Measurements from ENCODE around the gene EMC10.
A peak's percentile ranks its signal among the peaks of the same experiment; 100 is the strongest.

Gene EMC10

GRCh38 chr19:50495020-50495531 is 18.8 kb downstream of the EMC10 start:
- DNase-seq (ENCODE audit: extremely low read depth in 1 of 2, low read depth in 1 of 2), result no peak

DNA sequence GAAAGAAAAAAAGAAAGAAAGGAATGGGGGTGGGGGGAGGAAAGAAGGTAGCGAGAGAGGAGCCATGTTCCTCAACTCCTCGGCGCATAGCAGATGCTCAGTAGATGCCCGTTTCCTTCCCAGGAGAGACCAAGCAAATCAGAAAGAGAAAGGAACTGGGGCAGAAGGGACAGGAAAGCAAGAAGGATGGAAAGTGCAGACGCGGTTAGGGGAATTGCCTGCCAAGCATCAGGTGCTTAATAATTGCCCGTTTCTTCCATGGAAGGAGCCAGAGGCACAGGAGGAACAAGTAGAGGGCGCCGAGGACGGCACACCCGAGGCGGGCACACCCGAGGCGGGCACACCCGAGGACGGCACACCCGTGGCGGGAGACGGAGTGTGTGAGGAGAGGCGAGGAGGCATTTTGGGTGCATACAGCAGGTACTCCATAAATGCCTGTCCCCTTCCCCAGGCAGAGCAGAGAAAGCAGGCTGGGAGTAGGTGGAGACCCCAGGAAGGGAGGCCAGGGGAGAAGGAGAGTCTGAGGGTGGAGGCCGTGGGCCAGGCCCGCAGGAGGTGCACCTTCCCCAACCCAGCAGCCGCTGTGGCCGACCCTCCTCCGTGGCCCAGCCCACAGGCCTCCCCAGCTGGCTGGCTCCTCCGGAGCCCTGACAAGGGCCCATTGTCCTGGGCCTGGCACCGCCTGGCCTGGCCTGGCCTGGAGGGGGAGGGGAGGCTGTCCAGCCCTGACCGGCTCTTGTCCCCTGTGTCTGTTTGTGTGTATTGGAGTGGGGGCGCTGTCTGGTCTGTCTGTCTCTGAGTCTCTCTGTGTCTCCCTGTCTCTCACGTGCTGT is 20.1 kb downstream of the EMC10 start:
- no peak for DNase-seq (ENCODE audit: extremely low read depth in 1 of 2, low read depth in 1 of 2)

DNA sequence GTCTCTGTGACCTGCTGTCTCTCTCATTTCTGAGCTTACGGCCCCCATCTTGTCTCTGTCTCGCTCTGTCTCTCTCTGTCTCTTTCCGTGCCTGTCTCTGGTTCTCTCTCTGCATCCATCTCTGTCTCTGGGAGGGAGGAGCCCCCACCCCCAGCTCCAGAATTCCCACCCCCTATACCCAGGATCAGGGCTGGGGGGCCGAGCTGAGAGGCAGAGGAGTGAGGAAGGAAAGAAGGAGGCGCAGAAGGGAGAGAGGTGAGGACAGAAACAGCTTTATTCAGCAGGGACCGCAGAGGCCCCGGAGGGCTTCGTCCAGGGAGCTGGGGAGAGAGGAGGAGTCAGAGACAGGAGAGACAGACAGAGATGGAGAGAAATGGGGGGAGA is 20.7 kb downstream of the EMC10 start:
- DNase-seq (ENCODE audit: extremely low read depth in 1 of 2, low read depth in 1 of 2), result no peak

- DNase-seq (ENCODE audit: extremely low read depth in 1 of 2, low read depth in 1 of 2), result no peak
Observed at GRCh38 chr19:50498219-50499056, 22.1 kb downstream of the EMC10 start.

GRCh38 chr19:50500060-50500752 is 23.9 kb downstream of the EMC10 start:
- DNase-seq (ENCODE audit: extremely low read depth in 1 of 2, low read depth in 1 of 2), result no peak

- DNase-seq (ENCODE audit: extremely low read depth in 1 of 2, low read depth in 1 of 2), result no peak
Observed at GRCh38 chr19:50500753-50501151, 24.4 kb downstream of the EMC10 start.

- DNase-seq (ENCODE audit: extremely low read depth in 1 of 2, low read depth in 1 of 2), result no peak
Observed at GRCh38 chr19:50501186-50501567, 24.9 kb downstream of the EMC10 start.

GRCh38 chr19:50501568-50502475 is 25.5 kb downstream of the EMC10 start:
- no peak for DNase-seq (ENCODE audit: extremely low read depth in 1 of 2, low read depth in 1 of 2)

GRCh38 chr19:50505856-50506611 is 29.7 kb downstream of the EMC10 start:
- DNase-seq (ENCODE audit: extremely low read depth in 1 of 2, low read depth in 1 of 2), result no peak

DNA sequence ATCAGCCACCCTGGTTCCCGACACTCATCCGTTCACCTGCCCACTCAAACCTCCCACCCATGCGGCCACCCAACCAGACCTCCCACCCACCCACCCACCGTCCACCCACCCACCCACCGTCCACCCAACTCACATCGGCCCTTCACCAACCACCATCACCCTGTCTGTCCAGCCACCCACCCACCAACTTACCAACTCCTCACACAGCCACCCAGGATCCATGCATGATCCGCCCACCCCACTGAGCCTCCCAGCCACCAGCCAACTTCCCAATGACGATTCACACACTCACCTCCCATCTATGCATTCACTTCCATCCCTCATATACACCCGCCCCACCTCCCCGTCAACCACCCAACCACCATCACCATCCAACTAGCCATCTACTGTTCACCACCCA is 30.4 kb downstream of the EMC10 start:
- no peak for DNase-seq (ENCODE audit: extremely low read depth in 1 of 2, low read depth in 1 of 2)

- DNase-seq (ENCODE audit: extremely low read depth in 1 of 2, low read depth in 1 of 2), result no peak
Observed at GRCh38 chr19:50507376-50507775, 31.1 kb downstream of the EMC10 start.

- DNase-seq (ENCODE audit: extremely low read depth in 1 of 2, low read depth in 1 of 2), result no peak
Observed at GRCh38 chr19:50508843-50509190, 32.5 kb downstream of the EMC10 start.

- DNase-seq (ENCODE audit: extremely low read depth in 1 of 2, low read depth in 1 of 2), result no peak
Observed at GRCh38 chr19:50509366-50509765, 33.1 kb downstream of the EMC10 start.

DNA sequence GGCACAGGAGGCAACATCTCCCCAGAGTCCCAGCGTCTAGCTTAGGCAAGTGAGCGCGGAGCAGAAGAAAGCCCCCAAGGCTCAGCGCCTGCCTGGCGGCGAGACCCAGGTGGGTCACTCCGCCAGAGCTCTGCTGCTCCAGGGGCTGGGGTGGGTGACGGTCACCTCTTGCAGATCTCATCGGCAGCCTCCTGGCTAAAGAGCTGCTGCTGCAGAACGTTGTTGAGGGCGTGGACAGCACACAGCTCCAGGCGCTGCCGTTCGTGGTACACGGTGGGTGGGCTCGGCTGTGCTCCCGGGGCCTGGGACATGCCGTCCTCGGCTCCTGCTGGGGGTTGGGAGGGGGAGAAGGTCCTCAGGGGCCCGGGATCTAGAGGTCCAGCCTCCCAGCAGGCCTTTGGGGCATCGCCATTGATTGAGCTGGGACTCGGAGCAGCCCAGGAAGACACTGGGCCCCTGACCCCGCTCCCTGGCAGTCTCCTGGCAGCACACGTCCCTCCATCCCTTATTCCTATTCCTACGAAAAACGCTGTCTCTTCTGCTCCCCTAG is 33.9 kb downstream of the EMC10 start:
- DNase-seq (ENCODE audit: extremely low read depth in 1 of 2, low read depth in 1 of 2), result no peak

- DNase-seq (ENCODE audit: extremely low read depth in 1 of 2, low read depth in 1 of 2), result no peak
Observed at GRCh38 chr19:50510700-50511068, 34.4 kb downstream of the EMC10 start.

DNA sequence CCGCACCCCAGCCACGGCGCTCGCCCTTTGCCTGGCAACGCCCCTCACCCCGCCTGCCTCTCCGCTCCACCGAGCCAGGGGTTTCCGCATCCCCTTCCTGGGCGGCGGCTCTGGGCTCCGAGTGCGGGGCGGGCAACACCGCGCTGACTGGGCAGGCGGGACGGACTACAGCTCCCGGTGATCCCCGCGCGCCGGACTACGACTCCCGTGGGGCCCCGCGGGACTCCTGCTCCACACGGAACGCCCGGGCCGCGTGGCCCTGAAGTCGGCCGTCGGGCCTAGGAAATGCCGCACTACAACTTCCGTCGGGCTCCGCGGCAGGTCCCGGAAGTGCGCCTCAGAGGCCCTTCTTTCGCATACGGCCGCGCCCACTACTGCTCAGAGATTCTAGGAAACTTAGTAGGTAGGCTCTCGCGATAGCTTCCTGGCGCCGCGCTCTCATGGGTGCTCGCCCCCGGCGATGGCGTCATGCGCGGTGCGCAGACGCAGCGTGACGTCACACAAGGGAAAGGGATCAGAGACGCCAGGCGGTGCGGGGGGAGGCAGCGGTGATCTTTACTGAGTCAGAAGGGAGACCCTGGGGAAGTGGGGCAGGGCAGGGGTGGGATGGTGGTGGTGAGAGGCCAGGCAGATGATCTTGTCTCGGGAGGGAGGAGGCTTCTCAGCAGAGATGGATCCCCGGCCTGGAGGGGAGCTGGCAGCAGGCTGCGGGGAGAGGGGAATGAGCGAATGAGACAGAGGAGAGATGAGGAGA is 34.9 kb downstream of the EMC10 start, which contains the start of gene JOSD2:
TSS of gene JOSD2 (minus strand) at position 123 of the 754 bp plus-strand sequence. CDS start 760 bp downstream, outside the sequence.
- DNase-seq (ENCODE audit: extremely low read depth in 1 of 2, low read depth in 1 of 2), result peak; percentile 93 to 96

GRCh38 chr19:50512112-50512998 is 36.0 kb downstream of the EMC10 start:
- DNase-seq (ENCODE audit: extremely low read depth in 1 of 2, low read depth in 1 of 2), result no peak
